ENCODE measurements around the gene FAM83G.

DNA sequence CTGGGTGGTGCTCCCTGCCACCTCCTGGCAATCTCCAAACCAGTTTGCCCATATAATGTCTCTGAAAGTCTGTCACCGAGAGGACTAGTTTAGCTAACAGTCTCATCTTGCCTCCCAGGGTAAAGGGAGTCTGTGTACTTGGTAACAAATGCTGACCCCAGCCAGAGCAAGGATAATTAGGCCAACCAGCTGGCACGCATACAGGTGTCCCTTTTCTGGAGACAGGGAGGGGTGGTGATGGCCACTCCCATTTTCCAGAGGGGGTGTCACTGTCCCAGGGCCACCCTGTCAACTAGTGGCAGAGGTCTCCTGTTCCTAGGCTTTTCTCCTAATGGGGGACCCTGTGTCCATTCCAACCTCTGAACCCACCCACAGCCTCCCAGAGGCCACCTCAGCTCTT lies 8.1 kb downstream of the FAM83G start:
- TF ChIP-seq, protein P1, sequence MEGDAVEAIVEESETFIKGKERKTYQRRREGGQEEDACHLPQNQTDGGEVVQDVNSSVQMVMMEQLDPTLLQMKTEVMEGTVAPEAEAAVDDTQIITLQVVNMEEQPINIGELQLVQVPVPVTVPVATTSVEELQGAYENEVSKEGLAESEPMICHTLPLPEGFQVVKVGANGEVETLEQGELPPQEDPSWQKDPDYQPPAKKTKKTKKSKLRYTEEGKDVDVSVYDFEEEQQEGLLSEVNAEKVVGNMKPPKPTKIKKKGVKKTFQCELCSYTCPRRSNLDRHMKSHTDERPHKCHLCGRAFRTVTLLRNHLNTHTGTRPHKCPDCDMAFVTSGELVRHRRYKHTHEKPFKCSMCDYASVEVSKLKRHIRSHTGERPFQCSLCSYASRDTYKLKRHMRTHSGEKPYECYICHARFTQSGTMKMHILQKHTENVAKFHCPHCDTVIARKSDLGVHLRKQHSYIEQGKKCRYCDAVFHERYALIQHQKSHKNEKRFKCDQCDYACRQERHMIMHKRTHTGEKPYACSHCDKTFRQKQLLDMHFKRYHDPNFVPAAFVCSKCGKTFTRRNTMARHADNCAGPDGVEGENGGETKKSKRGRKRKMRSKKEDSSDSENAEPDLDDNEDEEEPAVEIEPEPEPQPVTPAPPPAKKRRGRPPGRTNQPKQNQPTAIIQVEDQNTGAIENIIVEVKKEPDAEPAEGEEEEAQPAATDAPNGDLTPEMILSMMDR (conservative IDR thresholded peaks at IDR 0.05; ENCODE audit: low read depth in 2 of 2), result no peak
- TF ChIP-seq EZH2phosphoT487 (IDR thresholded peaks at IDR 0.05; ENCODE audit: unreplicated experiment) (no peak), EZH2 (IDR thresholded peaks at IDR 0.05; ENCODE audit: low read depth, unreplicated experiment) (no peak), POLR2AphosphoS5 (IDR thresholded peaks at IDR 0.05; ENCODE audit: low read depth) (no peak), STAT1 (IDR thresholded peaks at IDR 0.05; ENCODE audit: unreplicated experiment) (no peak), CREB1 (CRISPR knock-in tag; IDR thresholded peaks at IDR 0.05; ENCODE audit: low read depth) (no peak), NANOG (IDR thresholded peaks at IDR 0.05; ENCODE audit: borderline replicate concordance) (no peak), ZNF331 (CRISPR knock-in tag; IDR thresholded peaks at IDR 0.05; ENCODE audit: low read depth) (no peak), JUNB (IDR thresholded peaks at IDR 0.05; ENCODE audit: unreplicated experiment) (no peak)
- TF ChIP-seq, protein P2, sequence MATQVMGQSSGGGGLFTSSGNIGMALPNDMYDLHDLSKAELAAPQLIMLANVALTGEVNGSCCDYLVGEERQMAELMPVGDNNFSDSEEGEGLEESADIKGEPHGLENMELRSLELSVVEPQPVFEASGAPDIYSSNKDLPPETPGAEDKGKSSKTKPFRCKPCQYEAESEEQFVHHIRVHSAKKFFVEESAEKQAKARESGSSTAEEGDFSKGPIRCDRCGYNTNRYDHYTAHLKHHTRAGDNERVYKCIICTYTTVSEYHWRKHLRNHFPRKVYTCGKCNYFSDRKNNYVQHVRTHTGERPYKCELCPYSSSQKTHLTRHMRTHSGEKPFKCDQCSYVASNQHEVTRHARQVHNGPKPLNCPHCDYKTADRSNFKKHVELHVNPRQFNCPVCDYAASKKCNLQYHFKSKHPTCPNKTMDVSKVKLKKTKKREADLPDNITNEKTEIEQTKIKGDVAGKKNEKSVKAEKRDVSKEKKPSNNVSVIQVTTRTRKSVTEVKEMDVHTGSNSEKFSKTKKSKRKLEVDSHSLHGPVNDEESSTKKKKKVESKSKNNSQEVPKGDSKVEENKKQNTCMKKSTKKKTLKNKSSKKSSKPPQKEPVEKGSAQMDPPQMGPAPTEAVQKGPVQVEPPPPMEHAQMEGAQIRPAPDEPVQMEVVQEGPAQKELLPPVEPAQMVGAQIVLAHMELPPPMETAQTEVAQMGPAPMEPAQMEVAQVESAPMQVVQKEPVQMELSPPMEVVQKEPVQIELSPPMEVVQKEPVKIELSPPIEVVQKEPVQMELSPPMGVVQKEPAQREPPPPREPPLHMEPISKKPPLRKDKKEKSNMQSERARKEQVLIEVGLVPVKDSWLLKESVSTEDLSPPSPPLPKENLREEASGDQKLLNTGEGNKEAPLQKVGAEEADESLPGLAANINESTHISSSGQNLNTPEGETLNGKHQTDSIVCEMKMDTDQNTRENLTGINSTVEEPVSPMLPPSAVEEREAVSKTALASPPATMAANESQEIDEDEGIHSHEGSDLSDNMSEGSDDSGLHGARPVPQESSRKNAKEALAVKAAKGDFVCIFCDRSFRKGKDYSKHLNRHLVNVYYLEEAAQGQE (IDR thresholded peaks at IDR 0.05; ENCODE audit: unreplicated experiment), result no peak
- TF ChIP-seq, protein P3, sequence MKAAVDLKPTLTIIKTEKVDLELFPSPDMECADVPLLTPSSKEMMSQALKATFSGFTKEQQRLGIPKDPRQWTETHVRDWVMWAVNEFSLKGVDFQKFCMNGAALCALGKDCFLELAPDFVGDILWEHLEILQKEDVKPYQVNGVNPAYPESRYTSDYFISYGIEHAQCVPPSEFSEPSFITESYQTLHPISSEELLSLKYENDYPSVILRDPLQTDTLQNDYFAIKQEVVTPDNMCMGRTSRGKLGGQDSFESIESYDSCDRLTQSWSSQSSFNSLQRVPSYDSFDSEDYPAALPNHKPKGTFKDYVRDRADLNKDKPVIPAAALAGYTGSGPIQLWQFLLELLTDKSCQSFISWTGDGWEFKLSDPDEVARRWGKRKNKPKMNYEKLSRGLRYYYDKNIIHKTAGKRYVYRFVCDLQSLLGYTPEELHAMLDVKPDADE (IDR thresholded peaks at IDR 0.05), result no peak
